ENCODE data around the gene ODAD2.

DNA sequence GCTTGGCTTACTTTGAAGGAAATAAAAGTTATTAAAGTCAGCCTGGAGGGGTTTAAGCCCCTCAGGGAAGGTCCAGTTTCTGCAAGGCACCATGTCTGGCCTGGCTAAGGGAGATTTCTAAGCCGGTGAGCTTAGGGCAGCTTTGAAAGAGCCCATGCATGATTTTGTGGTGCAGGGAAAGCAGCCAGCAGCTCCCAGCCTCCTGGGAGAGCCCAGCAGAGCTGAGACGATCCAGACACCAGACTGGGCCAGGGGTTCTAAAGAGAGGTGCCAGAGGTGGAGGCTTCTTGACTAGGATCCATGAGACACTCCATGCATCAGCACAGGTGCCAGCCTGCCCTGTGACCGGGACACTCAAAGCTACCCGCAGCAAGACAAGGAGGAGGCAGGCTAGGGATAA is 193.7 kb downstream of the ODAD2 start:
- TF ChIP-seq, protein P1, sequence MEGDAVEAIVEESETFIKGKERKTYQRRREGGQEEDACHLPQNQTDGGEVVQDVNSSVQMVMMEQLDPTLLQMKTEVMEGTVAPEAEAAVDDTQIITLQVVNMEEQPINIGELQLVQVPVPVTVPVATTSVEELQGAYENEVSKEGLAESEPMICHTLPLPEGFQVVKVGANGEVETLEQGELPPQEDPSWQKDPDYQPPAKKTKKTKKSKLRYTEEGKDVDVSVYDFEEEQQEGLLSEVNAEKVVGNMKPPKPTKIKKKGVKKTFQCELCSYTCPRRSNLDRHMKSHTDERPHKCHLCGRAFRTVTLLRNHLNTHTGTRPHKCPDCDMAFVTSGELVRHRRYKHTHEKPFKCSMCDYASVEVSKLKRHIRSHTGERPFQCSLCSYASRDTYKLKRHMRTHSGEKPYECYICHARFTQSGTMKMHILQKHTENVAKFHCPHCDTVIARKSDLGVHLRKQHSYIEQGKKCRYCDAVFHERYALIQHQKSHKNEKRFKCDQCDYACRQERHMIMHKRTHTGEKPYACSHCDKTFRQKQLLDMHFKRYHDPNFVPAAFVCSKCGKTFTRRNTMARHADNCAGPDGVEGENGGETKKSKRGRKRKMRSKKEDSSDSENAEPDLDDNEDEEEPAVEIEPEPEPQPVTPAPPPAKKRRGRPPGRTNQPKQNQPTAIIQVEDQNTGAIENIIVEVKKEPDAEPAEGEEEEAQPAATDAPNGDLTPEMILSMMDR (IDR thresholded peaks at IDR 0.05): no peak
- TF ChIP-seq POLR2A (IDR thresholded peaks at IDR 0.05): no peak
